Measurements from ENCODE around the gene MICALL1. TPM values are rescaled to one million over a fixed set of nuclear protein-coding genes. Genes with fewer than 3 reads are reported as not detected.

The MICALL1 gene
- total and polyA plus RNA-seq, 2 of the 4 experiments (the other 2 are of a cell fraction) = 12.4 to 22.3 TPM

- peaks cover 30% of the 10 kb centered on the region for H3K9me1 ChIP-seq (ENCODE audit: insufficient read depth, low read length)
- peak overlapping the region; percentile 90 for H2BK120ac ChIP-seq (ENCODE audit: low read depth, low read length)
- H2AK5ac ChIP-seq (ENCODE audit: low read depth, low read length) = peak overlapping the region; percentile 96
- H3K79me1 ChIP-seq (ENCODE audit: low read depth in 1 of 2, low read length in 2 of 2) = peaks cover 7 to 29% of the 10 kb centered on the region in 2 experiments
- H3K4ac ChIP-seq (ENCODE audit: low read depth, low read length) = peak overlapping the region; percentile 96
- peaks cover 22% of the 10 kb centered on the region for H4K20me1 ChIP-seq (ENCODE audit: insufficient read depth, low read length)
- H4K5ac ChIP-seq (ENCODE audit: low read depth, low read length) = peak overlapping the region; percentile 27; the same call in 1 of the 2 replicates
- intact Hi-C loops (cut with micrococcal nuclease) = loop anchor here (1.0 kb wide), 1 partner anchor 29 kb away; no protein-coding TSS in a partner anchor
- POLR2A ChIA-PET (ENCODE audit: unreplicated experiment) = interaction anchor here (0.6 kb wide), 1 partner anchor 22 kb away, joined by 8 read pairs; no protein-coding TSS in a partner anchor
- H3K18ac ChIP-seq (ENCODE audit: low read depth, low read length) = peak overlapping the region; percentile 54
- peak overlapping the region; percentile 97 for H2AK9ac ChIP-seq (replicated peaks; ENCODE audit: low read depth, low read length, poor library complexity)
- H3K4me3 ChIP-seq (ENCODE audit: insufficient read depth, low read depth, low read length) = peak overlapping the region; percentile 97; the same call in 1 of the 2 replicates
- DNase-seq (peak; percentile 99), ATAC-seq (ENCODE audit: low read depth) (peak; percentile 67)
- H2BK15ac ChIP-seq (ENCODE audit: low read depth, low read length) = peak overlapping the region; percentile 90; the same call in 1 of the 3 replicates
- H2BK5ac ChIP-seq (ENCODE audit: low read depth, low read length, poor library complexity, severe bottlenecking) = peak overlapping the region; percentile 94
- dilution Hi-C loops (cut with HindIII; ENCODE audit: low sequenced_read_pairs, unreplicated experiment) = no loop called here
- in situ Hi-C loops (cut with MboI; ENCODE audit: low sequenced_read_pairs) = no loop called here
- BruUV-seq (replicated peaks) = no TSS peak
- H3K9ac ChIP-seq (ENCODE audit: low read depth, low read length) = peak overlapping the region; percentile 27; the same call in 1 of the 2 replicates
- H4K91ac ChIP-seq (ENCODE audit: insufficient read depth, low read depth, low read length) = peak overlapping the region; percentile 93
- H2AFZ ChIP-seq (replicated peaks; ENCODE audit: low read length, poor library complexity) = peak overlapping the region; percentile 95
- H2BK20ac ChIP-seq (ENCODE audit: low read depth, low read length) = peak overlapping the region; percentile 89
- peak overlapping the region; percentile 75 for H3K23ac ChIP-seq (ENCODE audit: low read depth, low read length)
- no peaks in the 10 kb centered on the region for H3K36me3 ChIP-seq (ENCODE audit: control insufficient read depth, insufficient read depth, low read length)
- no peaks in the 10 kb centered on the region for H3K27me3 ChIP-seq (ENCODE audit: control insufficient read depth, insufficient read depth, low read length)
- H4K8ac ChIP-seq (ENCODE audit: low read depth in 2 of 2, low read length in 2 of 2) = peak overlapping the region; percentile 80 to 93
- WGBS, 2 experiments (ENCODE audit: extremely low coverage in 2 of 2, insufficient read length in 1 of 2) = 100% methylated on average over 2 of the region's 10 CpGs; no CpG with 5 or more reads in 1 of the 2 experiments
- CTCF ChIA-PET = interaction anchor here (1.1 to 1.3 kb wide), 2 partner anchors 27 to 42 kb away, joined by 3 to 6 read pairs; no protein-coding TSS in a partner anchor
- no peaks in the 10 kb centered on the region for H3K9me3 ChIP-seq (ENCODE audit: control insufficient read depth, insufficient read depth, low read length)
- H3K4me2 ChIP-seq (ENCODE audit: low read depth, low read length) = peak overlapping the region; percentile 9
- H3K56ac ChIP-seq (ENCODE audit: extremely low read depth, insufficient read depth, low read length) = peak overlapping the region; percentile 41
- H3K14ac ChIP-seq (replicated peaks; ENCODE audit: low read depth, low read length) = peak overlapping the region; percentile 60
- peaks cover 24% of the 10 kb centered on the region for H3K4me1 ChIP-seq (ENCODE audit: control insufficient read depth, insufficient read depth, low read length)
- H3K27ac ChIP-seq (ENCODE audit: insufficient read depth, low read length) = peak overlapping the region; percentile 87
- TF ChIP-seq, protein P1, sequence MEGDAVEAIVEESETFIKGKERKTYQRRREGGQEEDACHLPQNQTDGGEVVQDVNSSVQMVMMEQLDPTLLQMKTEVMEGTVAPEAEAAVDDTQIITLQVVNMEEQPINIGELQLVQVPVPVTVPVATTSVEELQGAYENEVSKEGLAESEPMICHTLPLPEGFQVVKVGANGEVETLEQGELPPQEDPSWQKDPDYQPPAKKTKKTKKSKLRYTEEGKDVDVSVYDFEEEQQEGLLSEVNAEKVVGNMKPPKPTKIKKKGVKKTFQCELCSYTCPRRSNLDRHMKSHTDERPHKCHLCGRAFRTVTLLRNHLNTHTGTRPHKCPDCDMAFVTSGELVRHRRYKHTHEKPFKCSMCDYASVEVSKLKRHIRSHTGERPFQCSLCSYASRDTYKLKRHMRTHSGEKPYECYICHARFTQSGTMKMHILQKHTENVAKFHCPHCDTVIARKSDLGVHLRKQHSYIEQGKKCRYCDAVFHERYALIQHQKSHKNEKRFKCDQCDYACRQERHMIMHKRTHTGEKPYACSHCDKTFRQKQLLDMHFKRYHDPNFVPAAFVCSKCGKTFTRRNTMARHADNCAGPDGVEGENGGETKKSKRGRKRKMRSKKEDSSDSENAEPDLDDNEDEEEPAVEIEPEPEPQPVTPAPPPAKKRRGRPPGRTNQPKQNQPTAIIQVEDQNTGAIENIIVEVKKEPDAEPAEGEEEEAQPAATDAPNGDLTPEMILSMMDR (conservative IDR thresholded peaks at IDR 0.05; ENCODE audit: low read depth, low read length) = no peak
- no peak for TF ChIP-seq ELK1 (IDR thresholded peaks at IDR 0.05; ENCODE audit: borderline replicate concordance, low read depth, low read length)
- TF ChIP-seq RFX5 (IDR thresholded peaks at IDR 0.05; ENCODE audit: low read depth, low read length) = no peak
- TF ChIP-seq, protein P2, sequence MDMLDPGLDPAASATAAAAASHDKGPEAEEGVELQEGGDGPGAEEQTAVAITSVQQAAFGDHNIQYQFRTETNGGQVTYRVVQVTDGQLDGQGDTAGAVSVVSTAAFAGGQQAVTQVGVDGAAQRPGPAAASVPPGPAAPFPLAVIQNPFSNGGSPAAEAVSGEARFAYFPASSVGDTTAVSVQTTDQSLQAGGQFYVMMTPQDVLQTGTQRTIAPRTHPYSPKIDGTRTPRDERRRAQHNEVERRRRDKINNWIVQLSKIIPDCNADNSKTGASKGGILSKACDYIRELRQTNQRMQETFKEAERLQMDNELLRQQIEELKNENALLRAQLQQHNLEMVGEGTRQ (IDR thresholded peaks at IDR 0.05; ENCODE audit: low read depth, low read length) = peak; percentile 49
- TF ChIP-seq CHD1 (IDR thresholded peaks at IDR 0.05; ENCODE audit: low read depth, low read length) = no peak
- TF ChIP-seq MAFK (IDR thresholded peaks at IDR 0.05; ENCODE audit: low read depth, low read length) = no peak
- TF ChIP-seq POLR2A (IDR thresholded peaks at IDR 0.05; ENCODE audit: low read depth, low read length) = no peak
- TF ChIP-seq SMC3 (IDR thresholded peaks at IDR 0.05; ENCODE audit: low read depth, low read length) = no peak
- TF ChIP-seq NFE2L2 (IDR thresholded peaks at IDR 0.05; ENCODE audit: low read depth, low read length) = 0 out of 2 replicates have a peak, but pooled peaks have one; percentile 13
- 0 out of 2 replicates have a peak, but pooled peaks have one; percentile 28 for TF ChIP-seq MXI1 (IDR thresholded peaks at IDR 0.05; ENCODE audit: borderline replicate concordance, low read depth, low read length)
- peak; percentile 91 for TF ChIP-seq CEBPB (IDR thresholded peaks at IDR 0.05; ENCODE audit: low read depth, low read length)
- TF ChIP-seq RAD21 (IDR thresholded peaks at IDR 0.05; ENCODE audit: low read length) = no peak
These were observed 1.2 kb upstream of the MICALL1 start for GRCh38 chr22:37904572-37905533.
